Stimulated activated CD4-positive, alpha-beta T cell treated with anti-CD3 and anti-CD28 coated beads, Interleukin-12 subunit alpha, Interleukin-12 subunit beta, amount 100 ng/mL, for 4 hours (primary cell): ENCODE results near the gene BCAT1.
"Not testable (repeated sequence)": the region's sequence is repeated elsewhere in the genome, so short reads cannot be mapped to it uniquely, and the experiment has no call there.

Experiments used
- DNase-seq: peaks from one replicate; pipeline ENCODE4 v3.0.0-alpha.2; 2020

Gene BCAT1

GRCh38 chr12:24955853-24956252 is 7.0 kb upstream of the BCAT1 start:
- DNase-seq: no peak

DNA sequence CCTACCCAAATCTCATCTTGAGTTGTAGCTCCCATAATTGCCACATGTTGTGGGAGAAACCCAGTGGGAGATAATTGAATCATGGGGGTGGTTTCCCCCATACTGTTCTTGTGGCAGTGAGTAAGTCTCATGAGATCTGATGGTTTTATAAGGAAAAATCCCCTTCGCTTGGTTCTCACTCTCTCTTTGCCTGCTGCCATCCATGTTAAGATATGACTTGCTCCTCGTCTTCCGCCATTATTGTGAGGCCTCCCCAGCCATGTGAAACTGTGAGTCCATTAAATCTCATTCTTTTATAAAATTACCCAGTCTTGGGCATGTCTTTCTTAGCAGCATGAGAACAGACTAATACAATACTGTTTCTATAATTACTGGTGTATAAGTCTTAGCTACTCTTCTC is 6.5 kb upstream of the BCAT1 start:
- no peak for DNase-seq

DNA sequence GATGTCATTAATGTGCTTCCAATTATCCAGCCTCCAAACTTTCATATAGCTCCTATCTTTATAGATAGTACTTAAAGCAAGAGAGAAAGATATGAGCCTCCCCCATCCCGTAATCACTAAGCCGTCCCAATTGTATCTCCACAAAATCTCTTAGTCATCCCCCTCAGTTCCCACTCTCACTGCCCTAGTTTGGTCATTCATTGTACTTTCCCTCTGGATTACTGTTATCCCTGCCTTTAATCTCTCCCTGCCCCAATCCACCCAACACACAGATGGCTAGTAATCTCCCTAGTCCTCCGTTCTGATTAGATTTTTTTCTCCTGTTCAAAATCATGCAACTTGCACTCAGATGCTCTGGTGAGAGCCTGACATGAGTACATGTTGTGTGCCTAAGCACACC is 5.4 kb upstream of the BCAT1 start:
- no peak for DNase-seq

GRCh38 chr12:24952389-24952788 is 3.5 kb upstream of the BCAT1 start:
- DNase-seq: no peak

DNA sequence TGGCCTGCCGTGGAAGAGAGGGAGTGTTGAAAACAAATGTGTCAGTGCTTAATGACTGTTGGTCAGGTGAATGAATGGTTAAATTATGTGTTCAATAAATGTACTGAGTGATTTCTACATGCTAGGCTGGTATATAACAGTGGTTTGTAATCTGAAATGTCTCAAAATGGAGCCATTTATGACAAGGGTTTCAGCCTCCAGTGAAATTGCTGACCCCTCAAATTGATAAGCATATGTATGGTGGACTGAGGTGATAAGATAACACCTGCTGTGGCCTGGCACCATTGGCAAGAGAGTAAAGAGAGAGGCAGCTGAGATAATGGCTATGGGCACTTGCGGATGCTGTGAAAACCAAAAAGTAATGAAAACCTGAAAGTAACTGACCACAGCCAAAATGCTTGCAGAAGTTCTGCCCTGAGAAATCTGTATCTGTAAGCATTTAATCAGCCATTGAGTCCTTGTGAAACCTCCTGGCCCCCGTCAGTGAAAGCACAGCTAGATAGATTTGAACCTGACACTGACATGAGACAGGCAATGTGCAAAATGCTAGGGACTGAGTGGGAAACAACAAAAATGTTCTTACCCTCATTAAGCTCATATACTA is 1.4 kb upstream of the BCAT1 start:
- DNase-seq: no peak

- DNase-seq: peak; percentile 25
Measured at GRCh38 chr12:24948420-24948756, 513 bp downstream of the BCAT1 start.

- DNase-seq: no peak
Measured at GRCh38 chr12:24947541-24948419, 1.1 kb downstream of the BCAT1 start.

GRCh38 chr12:24945845-24946244 is 3.1 kb downstream of the BCAT1 start:
- DNase-seq: no peak

- no peak for DNase-seq
Measured at GRCh38 chr12:24945039-24945438, 3.9 kb downstream of the BCAT1 start.

- DNase-seq: no peak
Measured at GRCh38 chr12:24944601-24944975, 4.3 kb downstream of the BCAT1 start.

GRCh38 chr12:24943947-24944600 is 4.8 kb downstream of the BCAT1 start:
- DNase-seq: no peak

- no peak for DNase-seq
Measured at GRCh38 chr12:24940157-24940556, 8.7 kb downstream of the BCAT1 start.

DNA sequence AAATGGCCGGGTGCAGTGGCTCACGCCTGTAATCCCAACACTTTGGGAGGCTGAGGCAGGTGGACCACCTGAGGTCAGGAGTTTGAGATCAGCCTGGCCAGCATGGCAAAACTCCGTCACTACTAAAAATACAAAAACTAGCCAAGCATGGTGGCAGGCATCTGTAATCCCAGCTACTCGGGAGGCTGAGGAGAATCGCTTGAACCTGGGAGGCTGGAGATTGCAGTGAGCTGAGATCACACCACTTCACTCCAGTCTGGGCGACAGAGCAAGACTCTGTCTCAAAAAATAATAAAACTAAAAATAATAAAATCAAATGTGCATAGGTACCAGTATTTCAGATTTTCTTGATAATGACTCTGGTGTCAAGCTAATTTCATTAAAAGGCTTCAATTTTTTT is 9.3 kb downstream of the BCAT1 start:
- DNase-seq: not testable (repeated sequence)

GRCh38 chr12:24938341-24938740 is 10.6 kb downstream of the BCAT1 start:
- DNase-seq: no peak

GRCh38 chr12:24937553-24938244 is 11.2 kb downstream of the BCAT1 start:
- no peak for DNase-seq

DNA sequence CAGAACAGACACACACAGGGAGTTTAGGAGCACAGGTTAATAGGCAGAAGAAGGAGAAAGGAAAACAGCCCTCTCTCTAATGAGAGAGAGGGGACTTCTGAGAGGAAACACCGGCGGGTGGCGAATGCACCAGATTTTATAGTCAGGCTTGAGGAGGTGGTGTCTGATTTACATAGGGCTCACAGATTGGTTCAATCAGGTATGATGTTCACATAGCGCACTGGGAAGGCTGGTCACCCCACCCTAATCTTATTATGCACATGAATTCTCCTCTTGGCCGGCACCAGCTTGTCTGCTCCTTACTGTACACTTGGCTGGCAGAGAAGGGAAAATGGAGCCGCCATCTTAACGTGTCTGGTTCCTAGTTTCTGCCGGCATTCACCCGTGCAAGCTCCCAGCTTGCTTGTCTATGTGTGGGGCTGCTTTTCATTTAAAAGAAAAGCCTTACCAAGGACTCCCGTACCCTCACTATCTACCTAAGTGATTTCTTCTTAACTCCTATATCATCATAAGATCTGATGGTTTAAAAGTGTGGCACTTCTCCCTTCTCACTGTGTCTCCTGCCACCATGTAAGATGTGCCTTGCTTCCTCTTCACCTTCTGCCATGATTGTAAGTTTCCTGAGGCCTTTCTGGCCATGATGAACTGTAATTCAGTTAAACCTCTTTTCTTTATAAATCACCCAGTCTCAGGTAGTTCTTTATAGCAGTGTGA is 15.1 kb downstream of the BCAT1 start:
- no peak for DNase-seq

DNA sequence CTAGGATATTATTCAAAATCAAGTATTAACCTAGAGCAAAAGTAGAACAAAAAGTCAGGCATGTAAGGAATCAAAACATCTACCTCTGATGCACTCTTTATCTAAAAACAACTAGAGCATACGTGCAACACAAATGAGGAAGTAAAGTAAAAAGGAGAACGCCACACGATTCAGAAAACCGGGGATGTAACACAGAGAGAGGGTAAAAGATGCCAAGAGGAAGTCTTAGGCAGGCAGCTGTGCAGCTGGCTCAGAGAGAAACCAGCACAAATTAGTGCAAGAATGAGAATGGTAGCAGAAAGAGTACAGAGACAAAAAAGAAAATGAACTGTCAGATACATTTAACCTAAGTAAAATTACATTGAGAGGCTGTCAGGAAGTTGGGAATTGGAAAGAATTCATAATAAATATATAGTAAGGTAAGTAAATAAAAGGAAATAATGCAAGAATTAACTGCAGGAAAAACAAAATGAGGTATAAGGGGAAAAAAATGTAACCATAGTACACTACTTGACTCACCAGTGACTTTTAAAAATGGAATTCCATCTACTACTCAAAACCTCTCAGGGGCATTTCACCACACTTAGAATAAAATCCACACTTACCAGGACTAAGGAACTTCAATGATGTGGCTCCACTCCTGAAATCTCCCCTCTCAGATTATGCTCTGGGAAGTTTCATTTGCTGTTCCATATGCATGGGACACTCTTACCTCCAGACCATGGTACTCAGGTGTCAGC is 17.1 kb downstream of the BCAT1 start:
- no peak for DNase-seq

DNA sequence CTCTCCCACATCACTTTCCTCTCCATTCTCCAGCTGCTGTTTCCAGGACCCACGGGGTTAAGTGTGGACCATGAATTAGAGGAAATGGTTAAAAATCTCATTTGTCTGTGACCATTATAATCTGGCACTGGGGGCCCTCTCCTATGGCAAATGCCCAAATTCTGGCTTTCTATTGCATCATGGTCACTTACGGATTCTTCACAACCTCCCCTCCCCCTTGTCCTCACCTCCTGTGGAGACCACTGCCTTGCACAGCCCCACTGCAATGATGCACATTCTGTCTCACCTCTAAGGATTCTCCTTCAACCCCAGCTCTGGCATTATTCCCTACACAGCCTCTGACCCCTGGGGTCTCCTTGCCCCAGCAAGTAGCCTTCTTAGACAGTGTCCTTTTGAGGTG is 18.9 kb downstream of the BCAT1 start:
- no peak for DNase-seq

DNA sequence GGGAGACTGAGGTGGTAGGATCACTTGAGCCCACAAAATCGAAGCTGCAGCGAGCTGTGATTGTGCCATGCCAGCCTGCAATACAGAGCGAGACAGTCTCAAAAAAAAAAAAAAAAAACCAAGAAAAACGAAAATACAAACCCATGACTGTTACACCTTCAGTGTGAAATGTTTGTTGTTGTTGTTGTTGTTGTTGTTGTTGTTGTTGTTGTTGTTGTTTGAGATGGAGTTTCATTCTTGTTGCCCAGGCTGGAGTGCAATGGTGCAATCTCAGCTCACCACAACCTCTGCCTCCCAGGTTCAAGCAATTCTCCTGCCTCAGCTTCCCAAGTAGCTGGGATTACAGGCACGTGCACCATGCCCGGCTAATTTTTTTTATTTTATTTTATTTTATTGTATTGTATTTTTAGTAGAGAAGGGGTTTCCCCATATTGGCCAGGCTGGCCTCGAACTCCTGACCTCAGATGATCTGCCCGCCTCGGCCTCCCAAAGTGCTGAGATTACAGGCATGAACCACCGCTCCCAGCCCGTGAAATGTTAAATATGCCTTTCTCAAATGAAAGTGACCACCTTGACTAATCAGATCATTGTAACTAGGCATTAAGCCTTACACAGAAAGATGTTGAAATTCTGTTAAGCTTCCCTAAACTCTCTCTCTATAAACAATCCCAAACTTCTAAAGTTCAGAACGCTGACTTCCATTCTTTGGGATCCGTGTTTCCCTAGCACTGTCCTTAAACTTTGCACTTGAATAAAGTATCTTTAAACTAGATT is 20.2 kb downstream of the BCAT1 start:
- DNase-seq: not testable (repeated sequence)

DNA sequence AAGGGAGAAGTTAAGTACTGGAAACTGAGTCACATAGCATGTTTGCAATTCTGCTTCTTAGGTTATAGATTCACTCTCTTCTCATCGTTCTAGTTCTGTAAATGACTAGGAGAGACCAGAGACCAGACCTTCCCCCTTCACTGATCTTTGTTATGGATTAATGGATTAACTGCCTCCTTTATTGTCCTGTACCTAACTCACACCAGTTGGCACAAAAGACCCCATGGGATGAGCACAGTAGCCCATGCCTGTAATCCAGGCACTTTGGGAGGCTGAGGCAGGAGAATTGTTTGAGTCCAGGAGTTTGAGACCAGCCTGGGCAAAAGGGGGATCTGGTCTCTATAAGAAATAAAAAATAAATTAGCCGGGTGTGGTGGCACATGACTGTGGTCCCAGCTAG is 20.8 kb downstream of the BCAT1 start:
- no peak for DNase-seq

DNA sequence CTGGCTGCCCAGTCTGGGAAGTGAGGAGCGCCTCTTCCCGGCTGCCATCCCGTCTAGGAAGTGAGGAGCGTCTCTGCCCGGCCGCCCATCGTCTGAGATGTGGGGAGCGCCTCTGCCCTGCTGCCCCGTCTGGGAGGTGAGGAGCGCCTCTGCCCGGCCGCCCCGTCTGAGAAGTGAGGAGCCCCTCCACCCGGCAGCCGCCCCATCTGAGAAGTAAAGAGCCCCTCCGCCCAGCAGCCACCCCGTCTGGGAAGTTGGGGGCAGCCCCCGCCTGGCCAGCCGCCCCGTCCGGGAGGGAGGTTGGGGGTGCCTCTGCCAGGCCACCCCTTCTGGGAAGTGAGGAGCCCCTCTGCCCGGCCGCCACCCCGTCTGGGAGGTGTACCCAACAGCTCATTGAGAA is 22.8 kb downstream of the BCAT1 start:
- DNase-seq: not testable (repeated sequence)
